Heart right ventricle (tissue), 16 donors: ENCODE data around the gene TNFRSF8. TPM values are rescaled to one million over a fixed set of nuclear protein-coding genes. Genes with fewer than 3 reads are reported as not detected.
A peak's percentile ranks its signal among the peaks of the same experiment; 100 is the strongest.

Source experiments
- ATAC-seq, 8 donors: fragments of 200-7000 bp; cut with Tn5 transposase; one replicate each; pipeline ENCODE4 v1.9.1; 2020; ENCODE audit warnings: mild to moderate bottlenecking in 8 of 8, moderate library complexity in 8 of 8, moderate number of reproducible peaks in 1 of 8
- DNase-seq, 2 donors: peaks; one replicate each; pipeline ENCODE4 v3.0.0-alpha.2; 2020
- H3K27ac ChIP-seq, 10 donors: fragments of 200-600 bp; sonication (generic) in 2 of 10; one replicate each; pipeline versions ENCODE4 v1.5.0 to v1.8.0; 2020 to 2022; ENCODE audit warnings: mild to moderate bottlenecking in 3 of 10
- H3K27me3 ChIP-seq, 7 donors: fragments of 200-600 bp; one replicate each; pipeline ENCODE4 v1.8.0; 2021 to 2022; ENCODE audit warnings: mild to moderate bottlenecking in 2 of 7
- H3K36me3 ChIP-seq, 9 donors: fragments of 200-600 bp; sonication (generic) in 1 of 9; one replicate each; pipeline versions ENCODE4 v1.5.0 to v1.8.0; 2020 to 2022; ENCODE audit warnings: mild to moderate bottlenecking in 2 of 9
- H3K4me1 ChIP-seq, 9 donors: fragments of 200-600 bp; sonication (generic) in 1 of 9; one replicate each; pipeline versions ENCODE4 v1.5.0 to v1.8.0; 2020 to 2022; ENCODE audit warnings: mild to moderate bottlenecking in 4 of 9
- H3K4me3 ChIP-seq, 10 donors: fragments of 200-600 bp; sonication (generic) in 2 of 10; one replicate each; pipeline versions ENCODE4 v1.5.0 to v1.8.0; 2020 to 2022; ENCODE audit warnings: mild to moderate bottlenecking in 7 of 10, moderate library complexity in 2 of 10
- H3K9me3 ChIP-seq, 11 donors: fragments of 200-600 bp in 10 of 11; sonication (generic) in 2 of 11; one replicate each; pipeline versions ENCODE4 v1.5.0 to v1.8.0; 2013 to 2022; ENCODE audit warnings: mild to moderate bottlenecking in 2 of 11, control low read depth in 1 of 11, moderate library complexity in 1 of 11
- WGBS, 2 donors: extraction: QIAGEN DNeasy Blood & Tissue Kit; methylation state at CpG; one replicate each; pipeline ENCODE4 v1.1.7; 2013; ENCODE audit warnings: inconsistent platforms in 1 of 2; 5-methylcytosine and 5-hydroxymethylcytosine counted together
- intact Hi-C, 10 donors: fragments of 100-400 bp; cut with DNase I; formaldehyde crosslinking; loops; one replicate each; pipeline versions ENCODE4 v1.11.1 to v1.14.2; 2022
- polyA plus RNA-seq, 2 donors: library from polyadenylated mRNA; stranded (reverse); fragments of 200-250 nt; gene quantifications; one replicate each; pipeline ENCODE4 v1.2.3, GENCODE V29; 2013
- total RNA-seq, 10 donors: library from RNA; stranded (reverse); fragmentation: NEBNext Ultra II Directional in 3 of 10; extraction: Animal tissue kit (Norgen Biotek cat#: 25700) in 3 of 10; gene quantifications; one replicate each; pipeline versions ENCODE4 v1.2.1 to v1.2.4, GENCODE V29; 2021 to 2023
- TF ChIP-seq, protein P1 (sequence below), 9 donors: fragments of 200-600 bp; sonication (generic) in 2 of 9; IDR thresholded peaks; one replicate each; pipeline versions ENCODE4 v1.5.0 to v1.8.0; 2021 to 2022; ENCODE audit warnings: antibody characterized with exemption in 9 of 9, mild to moderate bottlenecking in 5 of 9, moderate library complexity in 1 of 9
- donor health status: Arrhythmogenic right ventricular cardiomyopathy.
- donor health status: ischemic (EF 13 %, LVEDD 7.1; RV severe dilation, severe dysfunction).
- donor health status: healthy with polysubstance abuse.
- donor health status: DM: no; HTN: yes; CAD: no.
- donor health status: DM: no; HTN: no; CAD: no.
- donor health status: ischemic (EF 25% LVEDD 6.9; RV normal size, moderate dysfunction).
- donor health status: ischemic (EF 25% LVEDD 5.7; RV mildly dilated, moderate dysfunction).
- donor health status: healthy.
- donor health status: DM: yes; HTN: yes; CAD: no.
- donor health status: Ischemic cardiomyopathy.
- donor health status: ischemic (EF 35%, LVEDD 5.7; RV mildly dilated, moderate dysfunction).
- donor health status: nonischemic (EF 11% LVEDD 7.7; RV severe dilation, severe dysfunction).
- donor health status: DM: yes; HTN: yes; CAD: no.
- donor health status: PGD.
- donor health status: ischemic (EF 29% LVEDD 5.4; RV normal size, mild dysfunction).
- donor health status: nonischemic (EF 23%, LVEDD 6.1; RV moderate dilation, normal function).

Gene TNFRSF8
- total and polyA plus RNA-seq, 12 donors, result 0.21 to 2.4 (median 1.0) TPM

DNA sequence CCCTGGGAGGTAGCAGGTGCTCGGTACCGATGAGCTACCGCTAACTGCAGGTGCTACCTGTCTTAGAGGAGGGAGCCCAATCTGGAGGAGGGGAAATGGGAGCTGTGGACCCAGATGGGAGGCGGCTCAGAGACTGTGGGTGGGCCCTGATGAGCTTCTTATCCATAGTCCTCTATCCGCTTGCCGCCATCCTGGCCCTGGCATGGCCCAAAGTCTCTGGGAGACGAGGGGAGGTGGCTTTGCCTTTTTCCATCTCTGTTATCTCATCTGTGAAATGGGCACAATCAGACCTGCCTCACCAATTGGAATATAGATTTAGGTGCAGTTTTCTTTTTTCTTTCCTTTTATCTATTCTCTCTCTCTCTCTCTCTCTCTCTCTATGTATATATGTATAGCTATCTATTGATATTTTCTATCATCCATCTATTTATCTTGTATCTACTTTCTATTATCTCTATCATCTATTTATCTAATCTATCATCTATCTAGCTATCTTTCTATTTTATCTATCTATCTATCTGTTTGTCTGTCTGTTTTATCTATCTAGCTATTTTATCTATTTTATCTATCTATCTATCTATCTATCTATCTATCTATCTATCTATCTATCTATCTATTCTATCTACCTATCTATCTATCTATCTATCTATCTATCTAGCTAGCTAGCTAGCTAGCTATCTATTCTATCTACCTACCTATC is 120.1 kb downstream of the TNFRSF8 start:
- Histone ChIP-seq H3K9me3 (no peaks in the 10 kb centered on the region), H3K36me3 (peaks cover 0 to 48% (median 0%) of the 10 kb centered on the region in 9 donors), H3K27me3 (no peaks in the 10 kb centered on the region), H3K4me1 (peaks cover 25 to 100% (median 93%) of the 10 kb centered on the region in 9 donors), H3K27ac (peak overlapping the region in 9 of 10 donors; percentile 21 to 99 (median 92)), H3K4me3 (no peak overlapping the region)
- 94 to 97% methylated on average over 7 of the region's 7 CpGs for WGBS, 2 donors
- DNase-seq, result no peak
- TF ChIP-seq, protein P1, sequence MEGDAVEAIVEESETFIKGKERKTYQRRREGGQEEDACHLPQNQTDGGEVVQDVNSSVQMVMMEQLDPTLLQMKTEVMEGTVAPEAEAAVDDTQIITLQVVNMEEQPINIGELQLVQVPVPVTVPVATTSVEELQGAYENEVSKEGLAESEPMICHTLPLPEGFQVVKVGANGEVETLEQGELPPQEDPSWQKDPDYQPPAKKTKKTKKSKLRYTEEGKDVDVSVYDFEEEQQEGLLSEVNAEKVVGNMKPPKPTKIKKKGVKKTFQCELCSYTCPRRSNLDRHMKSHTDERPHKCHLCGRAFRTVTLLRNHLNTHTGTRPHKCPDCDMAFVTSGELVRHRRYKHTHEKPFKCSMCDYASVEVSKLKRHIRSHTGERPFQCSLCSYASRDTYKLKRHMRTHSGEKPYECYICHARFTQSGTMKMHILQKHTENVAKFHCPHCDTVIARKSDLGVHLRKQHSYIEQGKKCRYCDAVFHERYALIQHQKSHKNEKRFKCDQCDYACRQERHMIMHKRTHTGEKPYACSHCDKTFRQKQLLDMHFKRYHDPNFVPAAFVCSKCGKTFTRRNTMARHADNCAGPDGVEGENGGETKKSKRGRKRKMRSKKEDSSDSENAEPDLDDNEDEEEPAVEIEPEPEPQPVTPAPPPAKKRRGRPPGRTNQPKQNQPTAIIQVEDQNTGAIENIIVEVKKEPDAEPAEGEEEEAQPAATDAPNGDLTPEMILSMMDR (IDR thresholded peaks at IDR 0.05), result no peak
- intact Hi-C loops, result loop anchor here in 1 of 10 donors (5.0 kb wide), 2 partner anchors 36 to 51 kb away; no protein-coding TSS in a partner anchor
- no peak for ATAC-seq

DNA sequence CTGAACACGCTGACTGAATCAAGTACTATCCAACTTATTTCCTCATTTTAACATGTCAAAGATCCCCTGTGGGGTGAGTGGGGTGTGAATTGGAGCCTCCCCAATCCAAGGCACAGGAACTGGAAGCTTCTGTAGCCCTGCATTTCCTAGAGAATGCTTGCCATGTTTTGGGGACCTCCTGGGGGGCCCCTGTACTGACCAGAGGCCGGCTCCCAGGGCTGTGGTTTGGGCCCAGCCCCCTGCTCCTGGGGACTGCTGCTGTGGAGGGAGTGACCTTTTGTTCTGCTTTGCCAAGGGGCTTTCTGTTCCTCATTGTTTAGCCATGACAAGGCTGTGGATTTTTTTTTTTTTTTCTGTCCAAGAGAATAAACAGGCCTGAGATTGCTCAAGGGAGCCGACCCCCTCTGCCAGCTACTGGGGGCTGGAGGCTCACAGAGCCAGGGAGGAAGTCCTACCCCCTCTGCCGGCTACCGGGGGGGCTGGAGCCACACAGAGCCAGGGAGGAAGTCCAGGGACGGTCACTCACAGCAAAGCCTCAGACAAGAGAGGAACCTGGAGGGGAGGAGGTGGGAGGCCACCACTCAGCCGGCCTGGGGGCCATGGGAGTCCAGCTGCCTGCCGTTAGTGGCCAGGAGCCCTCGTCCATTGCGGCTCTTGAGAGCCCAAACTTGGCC is 121.0 kb downstream of the TNFRSF8 start:
- Histone ChIP-seq H3K4me3 (peak overlapping the region in 9 of 10 donors; percentile 9 to 44 (median 36)), H3K27me3 (no peaks in the 10 kb centered on the region), H3K9me3 (no peaks in the 10 kb centered on the region), H3K27ac (peak overlapping the region; percentile 83 to 99 (median 93)), H3K36me3 (peaks cover 0 to 55% (median 0%) of the 10 kb centered on the region in 9 donors), H3K4me1 (peaks cover 20 to 100% (median 93%) of the 10 kb centered on the region in 9 donors)
- intact Hi-C loops, result loop anchor here in 1 of 10 donors (5.0 kb wide), 2 partner anchors 37 to 52 kb away; no protein-coding TSS in a partner anchor
- peak; percentile 86 to 91 (median 90) for ATAC-seq
- TF ChIP-seq, protein P1 (IDR thresholded peaks at IDR 0.05), result peak in 8 of 9 donors; percentile 12 to 61 (median 41)
- DNase-seq, result peak; percentile 86 to 89
- 14 to 31% methylated on average over 10 of the region's 10 CpGs for WGBS, 2 donors

DNA sequence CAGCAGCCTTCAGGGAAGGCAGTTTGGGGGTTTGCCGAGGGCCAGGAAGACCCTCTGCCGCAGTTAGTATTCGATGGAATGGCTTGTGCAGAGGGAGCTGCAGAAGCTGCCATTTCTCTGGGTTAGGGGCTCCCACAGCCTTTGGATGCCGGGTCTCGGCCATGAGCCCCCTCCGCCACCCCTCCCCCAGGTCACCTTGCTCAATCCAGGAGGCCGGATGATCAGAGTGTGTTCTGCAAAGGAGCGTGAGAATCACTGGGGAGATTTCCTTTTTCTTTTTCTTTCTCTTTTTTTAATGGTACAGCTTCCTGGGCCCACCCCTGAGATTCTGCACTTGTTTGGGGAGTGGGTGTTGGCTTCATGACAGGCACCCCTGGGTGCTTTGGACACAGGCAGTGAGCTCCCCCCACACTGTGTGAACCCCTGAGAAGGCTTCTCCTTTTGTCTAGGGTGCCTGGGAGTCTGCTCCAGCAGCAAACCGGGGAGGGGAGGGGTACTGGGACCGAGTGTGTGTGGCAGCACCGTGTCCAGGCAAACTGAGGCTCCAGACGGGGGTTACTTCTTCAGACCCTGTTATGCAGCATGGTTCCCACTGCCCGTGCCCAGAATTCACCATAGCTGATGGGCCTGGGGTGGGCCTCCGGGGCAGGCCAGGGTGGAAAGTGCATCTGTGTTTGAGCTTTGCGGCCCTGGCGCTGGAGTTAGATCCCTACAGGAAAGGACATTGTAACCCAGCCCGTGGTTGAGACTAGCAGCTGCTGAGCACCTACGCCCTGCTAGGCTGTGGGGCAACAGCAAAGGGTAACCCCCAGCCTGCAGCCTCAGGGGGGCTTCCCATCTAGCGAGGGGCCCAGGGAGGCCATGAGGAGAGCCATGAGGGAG is 122.2 kb downstream of the TNFRSF8 start:
- ATAC-seq (peak in 7 of 8 donors; percentile 10 to 40 (median 21)), DNase-seq (no peak)
- intact Hi-C loops, result no loop called here
- WGBS, 2 donors, result 51 to 73% methylated on average over 19 of the region's 19 CpGs
- H3K9me3 ChIP-seq, result no peaks in the 10 kb centered on the region
- H3K27me3 ChIP-seq, result no peaks in the 10 kb centered on the region
- H3K36me3 ChIP-seq, result peaks cover 0 to 59% (median 0%) of the 10 kb centered on the region in 9 donors
- H3K4me3 ChIP-seq, result peak overlapping the region in 9 of 10 donors; percentile 9 to 44 (median 36)
- H3K4me1 ChIP-seq, result peaks cover 20 to 93% (median 84%) of the 10 kb centered on the region in 9 donors
- peak overlapping the region; percentile 83 to 99 (median 93) for H3K27ac ChIP-seq
- TF ChIP-seq, protein P1 (IDR thresholded peaks at IDR 0.05), result no peak
